Stomach (tissue), 4 donors: Measurements from ENCODE around the gene S100A9.

Experiments
- CTCF ChIP-seq, 7 experiments: fragments of 450-650 bp in 4 of 7; fragments of 200-600 bp in 3 of 7; sonication (generic) in 3 of 7; IDR thresholded peaks; one replicate each; pipeline ENCODE4 v1.5.1; 2016 to 2019; ENCODE audit warnings: antibody characterized with exemption in 7 of 7, control low read depth in 2 of 7, mild to moderate bottlenecking in 1 of 7
- EP300 ChIP-seq: sonication (generic); formaldehyde crosslinking; IDR thresholded peaks from one replicate; pipeline ENCODE4 v1.6.1; 2017; ENCODE audit warnings: antibody characterized with exemption
- POLR2A ChIP-seq, 4 donors: fragments of 450-650 bp; IDR thresholded peaks; one replicate each; pipeline ENCODE4 v1.6.1; 2016; ENCODE audit warnings: antibody characterized with exemption in 4 of 4, control low read depth in 2 of 4, mild to moderate bottlenecking in 1 of 4, moderate library complexity in 1 of 4

GRCh38 chr1:153386500-153386901 lies 28.8 kb downstream of the S100A9 start:
- TF ChIP-seq EP300, result no peak
- TF ChIP-seq POLR2A (IDR thresholded peaks at IDR 0.05), result no peak
- TF ChIP-seq CTCF (IDR thresholded peaks at IDR 0.05), result no peak
